ENCODE results near the gene CALCOCO1. TPM values are rescaled to one million over a fixed set of nuclear protein-coding genes. Genes with fewer than 3 reads are reported as not detected.

The CALCOCO1 gene
- total and polyA plus RNA-seq, 4 donors, result 24.4 to 67.4 (median 43.2) TPM

DNA sequence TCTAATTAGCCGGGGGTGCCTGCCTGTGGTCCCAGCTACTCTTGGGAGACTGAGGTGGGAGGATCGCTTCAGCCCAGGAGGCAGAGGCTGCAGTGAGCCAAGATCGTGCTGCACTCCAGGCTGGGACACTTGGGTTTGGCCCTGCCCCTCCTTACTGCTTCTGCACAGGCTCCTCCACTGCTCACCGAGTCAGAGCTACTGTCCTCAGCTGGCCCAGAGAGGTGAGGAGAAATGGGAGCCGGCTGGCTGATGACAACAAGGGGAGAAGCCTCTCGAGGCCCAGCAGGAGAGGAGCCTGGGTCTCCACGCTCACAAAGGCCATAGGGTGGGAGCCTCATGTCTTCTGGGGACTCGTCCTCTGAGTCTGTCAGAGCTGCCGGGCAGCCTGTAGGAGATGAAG is 13.7 kb downstream of the CALCOCO1 start:
- no peak overlapping the region for H3K9ac ChIP-seq (ENCODE audit: low read depth in 1 of 2, low read length in 2 of 2)
- peaks cover 14 to 57% (median 36%) of the 10 kb centered on the region in 4 donors for H3K36me3 ChIP-seq (ENCODE audit: control insufficient read depth in 4 of 4, insufficient read depth in 3 of 4, low read depth in 1 of 4, low read length in 3 of 4)

DNA sequence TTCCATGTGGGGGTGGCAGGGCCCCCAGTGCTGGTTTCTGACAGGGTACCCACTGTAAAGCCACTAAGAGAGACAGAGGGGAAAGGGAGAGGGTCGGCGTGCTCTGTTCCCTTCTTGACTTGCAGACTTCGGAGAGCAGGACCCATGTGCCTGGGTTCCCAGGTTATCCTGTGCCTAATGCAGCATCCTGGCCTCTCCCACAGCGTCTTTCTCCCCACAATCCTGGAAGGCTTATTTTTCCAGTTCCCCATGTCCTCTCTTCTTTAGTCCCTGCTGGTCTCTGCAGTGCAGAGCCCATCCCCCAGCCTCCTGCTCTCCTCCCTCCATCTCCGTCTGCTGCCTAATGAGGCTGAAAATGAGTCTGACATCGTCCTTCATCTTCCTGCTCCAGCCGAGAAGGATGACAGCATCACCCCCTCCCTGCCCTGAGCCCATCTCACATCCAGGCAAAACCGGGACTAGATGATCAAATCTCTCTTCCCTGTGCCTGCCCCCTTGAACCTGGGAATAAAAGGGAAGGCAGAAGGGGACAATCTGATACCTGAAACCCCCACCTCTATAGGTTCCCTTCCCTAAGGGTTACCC is 15.1 kb downstream of the CALCOCO1 start:
- no peak overlapping the region for H3K27ac ChIP-seq (ENCODE audit: low read depth in 1 of 2, low read length in 2 of 2)
- H3K4me1 ChIP-seq (ENCODE audit: control insufficient read depth in 4 of 4, insufficient read depth in 4 of 4, low read length in 3 of 4), result no peaks in the 10 kb centered on the region
- WGBS, result 89% methylated on average over 8 of the region's 8 CpGs
- peaks cover 14 to 55% (median 33%) of the 10 kb centered on the region in 4 donors for H3K36me3 ChIP-seq (ENCODE audit: control insufficient read depth in 4 of 4, insufficient read depth in 3 of 4, low read depth in 1 of 4, low read length in 3 of 4)
- DNase-seq (ENCODE audit: low spot score), result no peak
- H3K9ac ChIP-seq (ENCODE audit: low read depth in 1 of 2, low read length in 2 of 2), result no peak overlapping the region
- no peaks in the 10 kb centered on the region for H3K27me3 ChIP-seq (ENCODE audit: control insufficient read depth in 4 of 4, insufficient read depth in 4 of 4, low read length in 3 of 4)
- no peaks in the 10 kb centered on the region for H3K9me3 ChIP-seq (ENCODE audit: control insufficient read depth in 4 of 4, low read length in 3 of 4)
- H3K4me3 ChIP-seq (ENCODE audit: low read depth in 1 of 3, low read length in 3 of 3), result no peak overlapping the region
- TF ChIP-seq HNF4A (conservative IDR thresholded peaks at IDR 0.05), result no peak
- TF ChIP-seq EGR1 (IDR thresholded peaks at IDR 0.05; ENCODE audit: low read depth in 2 of 2), result no peak
- TF ChIP-seq HNF4G (IDR thresholded peaks at IDR 0.05), result no peak
- no peak for TF ChIP-seq CTCF (IDR thresholded peaks at IDR 0.05; ENCODE audit: low read depth, low read length, missing input control)
- TF ChIP-seq YY1 (IDR thresholded peaks at IDR 0.05), result no peak
- TF ChIP-seq, protein P1, sequence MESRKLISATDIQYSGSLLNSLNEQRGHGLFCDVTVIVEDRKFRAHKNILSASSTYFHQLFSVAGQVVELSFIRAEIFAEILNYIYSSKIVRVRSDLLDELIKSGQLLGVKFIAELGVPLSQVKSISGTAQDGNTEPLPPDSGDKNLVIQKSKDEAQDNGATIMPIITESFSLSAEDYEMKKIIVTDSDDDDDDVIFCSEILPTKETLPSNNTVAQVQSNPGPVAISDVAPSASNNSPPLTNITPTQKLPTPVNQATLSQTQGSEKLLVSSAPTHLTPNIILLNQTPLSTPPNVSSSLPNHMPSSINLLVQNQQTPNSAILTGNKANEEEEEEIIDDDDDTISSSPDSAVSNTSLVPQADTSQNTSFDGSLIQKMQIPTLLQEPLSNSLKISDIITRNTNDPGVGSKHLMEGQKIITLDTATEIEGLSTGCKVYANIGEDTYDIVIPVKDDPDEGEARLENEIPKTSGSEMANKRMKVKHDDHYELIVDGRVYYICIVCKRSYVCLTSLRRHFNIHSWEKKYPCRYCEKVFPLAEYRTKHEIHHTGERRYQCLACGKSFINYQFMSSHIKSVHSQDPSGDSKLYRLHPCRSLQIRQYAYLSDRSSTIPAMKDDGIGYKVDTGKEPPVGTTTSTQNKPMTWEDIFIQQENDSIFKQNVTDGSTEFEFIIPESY (IDR thresholded peaks at IDR 0.05), result no peak
- TF ChIP-seq TAF1 (conservative IDR thresholded peaks at IDR 0.05), result no peak
- TF ChIP-seq, protein P2, sequence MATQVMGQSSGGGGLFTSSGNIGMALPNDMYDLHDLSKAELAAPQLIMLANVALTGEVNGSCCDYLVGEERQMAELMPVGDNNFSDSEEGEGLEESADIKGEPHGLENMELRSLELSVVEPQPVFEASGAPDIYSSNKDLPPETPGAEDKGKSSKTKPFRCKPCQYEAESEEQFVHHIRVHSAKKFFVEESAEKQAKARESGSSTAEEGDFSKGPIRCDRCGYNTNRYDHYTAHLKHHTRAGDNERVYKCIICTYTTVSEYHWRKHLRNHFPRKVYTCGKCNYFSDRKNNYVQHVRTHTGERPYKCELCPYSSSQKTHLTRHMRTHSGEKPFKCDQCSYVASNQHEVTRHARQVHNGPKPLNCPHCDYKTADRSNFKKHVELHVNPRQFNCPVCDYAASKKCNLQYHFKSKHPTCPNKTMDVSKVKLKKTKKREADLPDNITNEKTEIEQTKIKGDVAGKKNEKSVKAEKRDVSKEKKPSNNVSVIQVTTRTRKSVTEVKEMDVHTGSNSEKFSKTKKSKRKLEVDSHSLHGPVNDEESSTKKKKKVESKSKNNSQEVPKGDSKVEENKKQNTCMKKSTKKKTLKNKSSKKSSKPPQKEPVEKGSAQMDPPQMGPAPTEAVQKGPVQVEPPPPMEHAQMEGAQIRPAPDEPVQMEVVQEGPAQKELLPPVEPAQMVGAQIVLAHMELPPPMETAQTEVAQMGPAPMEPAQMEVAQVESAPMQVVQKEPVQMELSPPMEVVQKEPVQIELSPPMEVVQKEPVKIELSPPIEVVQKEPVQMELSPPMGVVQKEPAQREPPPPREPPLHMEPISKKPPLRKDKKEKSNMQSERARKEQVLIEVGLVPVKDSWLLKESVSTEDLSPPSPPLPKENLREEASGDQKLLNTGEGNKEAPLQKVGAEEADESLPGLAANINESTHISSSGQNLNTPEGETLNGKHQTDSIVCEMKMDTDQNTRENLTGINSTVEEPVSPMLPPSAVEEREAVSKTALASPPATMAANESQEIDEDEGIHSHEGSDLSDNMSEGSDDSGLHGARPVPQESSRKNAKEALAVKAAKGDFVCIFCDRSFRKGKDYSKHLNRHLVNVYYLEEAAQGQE (IDR thresholded peaks at IDR 0.05), result no peak

More for the DNA sequence above, 13.7 kb downstream of the CALCOCO1 start:
- DNase-seq (ENCODE audit: low spot score), result no peak
- no peaks in the 10 kb centered on the region for H3K27me3 ChIP-seq (ENCODE audit: control insufficient read depth in 4 of 4, insufficient read depth in 4 of 4, low read length in 3 of 4)
- no peak for TF ChIP-seq MAX (IDR thresholded peaks at IDR 0.05)
- TF ChIP-seq, protein P1 (IDR thresholded peaks at IDR 0.05), result no peak
- no peak for TF ChIP-seq CTCF (IDR thresholded peaks at IDR 0.05; ENCODE audit: low read depth, low read length, missing input control)
- TF ChIP-seq HNF4A (conservative IDR thresholded peaks at IDR 0.05), result no peak
- TF ChIP-seq YY1 (IDR thresholded peaks at IDR 0.05), result no peak
- TF ChIP-seq NR2F2 (IDR thresholded peaks at IDR 0.05), result no peak
- no peak for TF ChIP-seq FOXA2 (IDR thresholded peaks at IDR 0.05)
- TF ChIP-seq SP1 (IDR thresholded peaks at IDR 0.05), result no peak
- TF ChIP-seq, protein P3, sequence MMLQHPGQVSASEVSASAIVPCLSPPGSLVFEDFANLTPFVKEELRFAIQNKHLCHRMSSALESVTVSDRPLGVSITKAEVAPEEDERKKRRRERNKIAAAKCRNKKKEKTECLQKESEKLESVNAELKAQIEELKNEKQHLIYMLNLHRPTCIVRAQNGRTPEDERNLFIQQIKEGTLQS (IDR thresholded peaks at IDR 0.05), result no peak
- TF ChIP-seq RAD21 (IDR thresholded peaks at IDR 0.05), result no peak
- TF ChIP-seq EGR1 (IDR thresholded peaks at IDR 0.05; ENCODE audit: low read depth in 2 of 2), result no peak
- no peak for TF ChIP-seq RXRA (IDR thresholded peaks at IDR 0.05)
- TF ChIP-seq GABPA (IDR thresholded peaks at IDR 0.05 in 1 of 2, conservative IDR thresholded peaks at IDR 0.05 in 1 of 2), result no peak
- TF ChIP-seq FOXA1 (IDR thresholded peaks at IDR 0.05), result no peak
- no peak for TF ChIP-seq HNF4G (IDR thresholded peaks at IDR 0.05)
- no peak for TF ChIP-seq JUND (IDR thresholded peaks at IDR 0.05)
- no peaks in the 10 kb centered on the region for H3K4me1 ChIP-seq (ENCODE audit: control insufficient read depth in 4 of 4, insufficient read depth in 4 of 4, low read length in 3 of 4)
- H3K27ac ChIP-seq (ENCODE audit: low read depth in 1 of 2, low read length in 2 of 2), result no peak overlapping the region
- no peak overlapping the region for H3K4me3 ChIP-seq (ENCODE audit: low read depth in 1 of 3, low read length in 3 of 3)
- no peaks in the 10 kb centered on the region for H3K9me3 ChIP-seq (ENCODE audit: control insufficient read depth in 4 of 4, low read length in 3 of 4)
- 94% methylated on average over 9 of the region's 9 CpGs for WGBS
